Mesendoderm (in vitro differentiated cells): ENCODE results near the gene RAB28.
"Not testable (repeated sequence)": the region's sequence is repeated elsewhere in the genome, so short reads cannot be mapped to it uniquely, and the experiment has no call there.

Source experiments
- DNase-seq: peaks from one replicate; pipeline ENCODE4 v3.0.0; 2013
- H2AK5ac ChIP-seq: 2 replicates; pipeline ENCODE4 v1.6.1; 2013; ENCODE audit warnings: low read length, inconsistent platforms
- H2BK120ac ChIP-seq: 2 replicates; pipeline ENCODE4 v1.6.1; 2013; ENCODE audit warnings: low read depth, mild to moderate bottlenecking, low read length, moderate library complexity, mixed read lengths
- H2BK15ac ChIP-seq: replicated peaks from 2 replicates; pipeline ENCODE4 v1.6.1; 2013; ENCODE audit warnings: low read depth, mild to moderate bottlenecking, moderate library complexity
- H2BK5ac ChIP-seq: 2 replicates; pipeline ENCODE4 v1.6.1; 2013; ENCODE audit warnings: low read length, inconsistent platforms
- H3K18ac ChIP-seq: 2 replicates; pipeline ENCODE4 v1.6.1; 2013; ENCODE audit warnings: mild to moderate bottlenecking, low read length, mixed read lengths
- H3K23ac ChIP-seq: one replicate; pipeline ENCODE4 v1.6.1; 2013; ENCODE audit warnings: low read length
- H3K27ac ChIP-seq: 2 replicates; pipeline ENCODE4 v1.5.1; 2013; ENCODE audit warnings: low read depth, mild to moderate bottlenecking, inconsistent platforms, low read length, moderate library complexity
- H3K27me3 ChIP-seq: 2 replicates; pipeline ENCODE4 v1.6.1; 2013; ENCODE audit warnings: low read length, control low read depth, mild to moderate bottlenecking, inconsistent platforms; ENCODE audit not compliant: insufficient read depth, poor library complexity
- H3K36me3 ChIP-seq: 2 replicates; pipeline ENCODE4 v1.6.1; 2013; ENCODE audit warnings: low read length, inconsistent platforms; ENCODE audit not compliant: control insufficient read depth, insufficient read depth
- H3K4ac ChIP-seq: one replicate; pipeline ENCODE4 v1.6.1; 2013; ENCODE audit warnings: low read depth, mild to moderate bottlenecking, low read length, moderate library complexity
- H3K4me1 ChIP-seq: 2 replicates; pipeline ENCODE4 v1.6.1; 2013; ENCODE audit warnings: low read depth, low read length, inconsistent platforms; ENCODE audit not compliant: control insufficient read depth
- H3K4me2 ChIP-seq: 2 replicates; pipeline ENCODE4 v1.6.1; 2013; ENCODE audit warnings: low read length
- H3K4me3 ChIP-seq: 2 replicates; pipeline ENCODE4 v1.5.1; 2013; ENCODE audit warnings: mild to moderate bottlenecking, low read length
- H3K56ac ChIP-seq: one replicate; pipeline ENCODE4 v1.6.1; 2013; ENCODE audit warnings: low read length
- H3K79me1 ChIP-seq: 2 replicates; pipeline ENCODE4 v1.6.1; 2013; ENCODE audit warnings: low read length, inconsistent platforms
- H3K79me2 ChIP-seq: 2 replicates; pipeline ENCODE4 v1.6.1; 2013; ENCODE audit warnings: mild to moderate bottlenecking, low read length; ENCODE audit not compliant: control insufficient read depth, insufficient read depth
- H3K9ac ChIP-seq: 2 replicates; pipeline ENCODE4 v1.6.1; 2013; ENCODE audit warnings: low read length, inconsistent platforms
- H4K5ac ChIP-seq: one replicate; pipeline ENCODE4 v1.6.1; 2013; ENCODE audit warnings: low read length
- H4K8ac ChIP-seq: one replicate; pipeline ENCODE4 v1.6.1; 2013; ENCODE audit warnings: low read depth, mild to moderate bottlenecking, control low read depth, low read length, moderate library complexity
- WGBS: extraction: QIAGEN DNeasy Blood & Tissue Kit; methylation state at CpG from one replicate; pipeline ENCODE4 v1.1.7; 2013; ENCODE audit warnings: low lambda C conversion rate, missing lambda C conversion rate; ENCODE audit not compliant: insufficient coverage; ENCODE audit errors: extremely low coverage; 5-methylcytosine and 5-hydroxymethylcytosine counted together

Gene RAB28

GRCh38 chr4:13413729-13414437 lies 70.3 kb downstream of the RAB28 start:
- Histone ChIP-seq H2AK5ac (no peak overlapping the region), H3K4me2 (no peak overlapping the region), H4K5ac (no peak overlapping the region), H2BK15ac (no peak overlapping the region), H3K23ac (no peak overlapping the region), H3K4ac (no peak overlapping the region), H3K56ac (no peak overlapping the region), H3K18ac (no peak overlapping the region), H3K4me1 (no peaks in the 10 kb centered on the region), H3K4me3 (no peak overlapping the region), H3K9ac (no peak overlapping the region), H3K27me3 (no peaks in the 10 kb centered on the region), H2BK120ac (no peak overlapping the region), H3K79me1 (no peaks in the 10 kb centered on the region), H4K8ac (no peak overlapping the region), H2BK5ac (no peak overlapping the region), H3K27ac (no peak overlapping the region), H3K36me3 (no peaks in the 10 kb centered on the region), H3K79me2 (no peaks in the 10 kb centered on the region)
- WGBS = no CpG with 5 or more reads among the region's 6 CpGs
- no peak for DNase-seq

GRCh38 chr4:13411942-13412341 lies 72.2 kb downstream of the RAB28 start:
- no CpG with 5 or more reads among the region's 2 CpGs for WGBS
- no peak overlapping the region for H3K56ac ChIP-seq
- no peaks in the 10 kb centered on the region for H3K79me2 ChIP-seq
- no peak overlapping the region for H4K8ac ChIP-seq
- no peak overlapping the region for H2AK5ac ChIP-seq
- no peak overlapping the region for H4K5ac ChIP-seq
- no peaks in the 10 kb centered on the region for H3K27me3 ChIP-seq
- no peak overlapping the region for H3K18ac ChIP-seq
- no peaks in the 10 kb centered on the region for H3K4me1 ChIP-seq
- H2BK120ac ChIP-seq = no peak overlapping the region
- no peaks in the 10 kb centered on the region for H3K79me1 ChIP-seq
- H3K27ac ChIP-seq = no peak overlapping the region
- H3K23ac ChIP-seq = no peak overlapping the region
- no peaks in the 10 kb centered on the region for H3K36me3 ChIP-seq
- H2BK15ac ChIP-seq = no peak overlapping the region
- H3K4me2 ChIP-seq = no peak overlapping the region
- H3K4ac ChIP-seq = no peak overlapping the region
- no peak overlapping the region for H3K4me3 ChIP-seq
- no peak for DNase-seq
- H2BK5ac ChIP-seq = no peak overlapping the region
- no peak overlapping the region for H3K9ac ChIP-seq

- Histone ChIP-seq H3K79me1 (no peaks in the 10 kb centered on the region), H3K79me2 (no peaks in the 10 kb centered on the region), H3K4ac (no peak overlapping the region), H3K23ac (no peak overlapping the region), H3K56ac (no peak overlapping the region), H4K8ac (no peak overlapping the region), H3K4me2 (no peak overlapping the region), H2AK5ac (no peak overlapping the region), H3K9ac (no peak overlapping the region), H3K27me3 (no peaks in the 10 kb centered on the region), H2BK15ac (no peak overlapping the region), H3K27ac (no peak overlapping the region), H4K5ac (no peak overlapping the region), H3K4me3 (no peak overlapping the region), H3K18ac (no peak overlapping the region), H3K36me3 (no peaks in the 10 kb centered on the region), H3K4me1 (no peaks in the 10 kb centered on the region), H2BK5ac (no peak overlapping the region), H2BK120ac (no peak overlapping the region)
- no peak for DNase-seq
- WGBS = no CpG with 5 or more reads among the region's 2 CpGs
These were observed 74.8 kb downstream of the RAB28 start for GRCh38 chr4:13409324-13409723.

GRCh38 chr4:13406156-13406555 lies 78.0 kb downstream of the RAB28 start:
- not testable (repeated sequence) for H3K4me2 ChIP-seq

GRCh38 chr4:13403833-13404232 lies 80.3 kb downstream of the RAB28 start:
- no peaks in the 10 kb centered on the region for H3K79me1 ChIP-seq
- H3K27me3 ChIP-seq = no peaks in the 10 kb centered on the region
- no CpG with 5 or more reads among the region's 2 CpGs for WGBS
- no peaks in the 10 kb centered on the region for H3K79me2 ChIP-seq
- H3K4me2 ChIP-seq = no peak overlapping the region
- DNase-seq = no peak
- no peaks in the 10 kb centered on the region for H3K4me1 ChIP-seq
- no peak overlapping the region for H2AK5ac ChIP-seq
- H3K23ac ChIP-seq = no peak overlapping the region
- H2BK5ac ChIP-seq = no peak overlapping the region
- H3K56ac ChIP-seq = no peak overlapping the region
- no peak overlapping the region for H3K27ac ChIP-seq
- no peak overlapping the region for H4K8ac ChIP-seq
- H3K18ac ChIP-seq = no peak overlapping the region
- no peaks in the 10 kb centered on the region for H3K36me3 ChIP-seq
- H3K9ac ChIP-seq = no peak overlapping the region
- no peak overlapping the region for H2BK15ac ChIP-seq
- H4K5ac ChIP-seq = no peak overlapping the region
- H3K4me3 ChIP-seq = no peak overlapping the region
- H3K4ac ChIP-seq = no peak overlapping the region
- no peak overlapping the region for H2BK120ac ChIP-seq

More at GRCh38 chr4:13406156-13406555, 78.0 kb downstream of the RAB28 start:
- not testable (repeated sequence) for H2BK120ac ChIP-seq, H3K27ac ChIP-seq, H4K8ac ChIP-seq, H3K56ac ChIP-seq, H3K23ac ChIP-seq, H3K18ac ChIP-seq, H3K4ac ChIP-seq, DNase-seq, H2AK5ac ChIP-seq, H2BK5ac ChIP-seq, H3K27me3 ChIP-seq, H3K4me3 ChIP-seq, H3K79me1 ChIP-seq, H3K36me3 ChIP-seq, H3K79me2 ChIP-seq, H3K9ac ChIP-seq, H2BK15ac ChIP-seq, H3K4me1 ChIP-seq, H4K5ac ChIP-seq
- no CpG with 5 or more reads among the region's 3 CpGs for WGBS

- WGBS = no CpG with 5 or more reads among the region's 4 CpGs
- H2BK120ac ChIP-seq = no peak overlapping the region
These were observed 80.8 kb downstream of the RAB28 start for GRCh38 chr4:13403326-13403725.

More at GRCh38 chr4:13403326-13403725, 80.8 kb downstream of the RAB28 start:
- no peak overlapping the region for H3K23ac ChIP-seq
- H4K8ac ChIP-seq = no peak overlapping the region
- H3K79me2 ChIP-seq = no peaks in the 10 kb centered on the region
- no peak overlapping the region for H3K18ac ChIP-seq
- no peak overlapping the region for H2AK5ac ChIP-seq
- no peaks in the 10 kb centered on the region for H3K79me1 ChIP-seq
- no peak overlapping the region for H3K9ac ChIP-seq
- no peak overlapping the region for H3K27ac ChIP-seq
- H3K4me1 ChIP-seq = no peaks in the 10 kb centered on the region
- H2BK5ac ChIP-seq = no peak overlapping the region
- no peak overlapping the region for H4K5ac ChIP-seq
- H3K27me3 ChIP-seq = no peaks in the 10 kb centered on the region
- no peak overlapping the region for H3K4me3 ChIP-seq
- no peak overlapping the region for H3K4me2 ChIP-seq
- no peak overlapping the region for H3K4ac ChIP-seq
- no peaks in the 10 kb centered on the region for H3K36me3 ChIP-seq
- no peak overlapping the region for H3K56ac ChIP-seq
- H2BK15ac ChIP-seq = no peak overlapping the region
- no peak for DNase-seq
